ENCODE data around the gene BEND7.

DNA sequence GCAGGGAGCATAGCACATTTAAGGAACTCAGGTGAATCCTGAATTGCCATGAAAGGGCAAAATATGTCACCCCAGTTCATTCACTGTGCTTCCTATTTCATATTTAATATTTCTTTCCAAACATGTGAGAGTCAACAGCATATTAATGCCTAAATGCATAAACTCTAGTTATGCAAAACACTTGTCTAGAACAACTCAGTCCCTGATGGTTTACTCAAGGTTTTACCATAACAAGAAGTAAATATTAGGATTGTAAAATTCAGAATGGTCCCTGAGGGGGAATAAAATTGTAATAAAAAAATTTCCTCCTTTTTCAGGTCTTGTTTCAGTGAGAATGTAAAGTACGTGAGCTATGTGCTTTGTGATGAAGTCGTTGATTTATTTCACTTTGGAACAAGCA lies 129.1 kb downstream of the BEND7 start:
- no peak for TF ChIP-seq SP1 (IDR thresholded peaks at IDR 0.05; ENCODE audit: low read depth, low read length)
- TF ChIP-seq, protein P1, sequence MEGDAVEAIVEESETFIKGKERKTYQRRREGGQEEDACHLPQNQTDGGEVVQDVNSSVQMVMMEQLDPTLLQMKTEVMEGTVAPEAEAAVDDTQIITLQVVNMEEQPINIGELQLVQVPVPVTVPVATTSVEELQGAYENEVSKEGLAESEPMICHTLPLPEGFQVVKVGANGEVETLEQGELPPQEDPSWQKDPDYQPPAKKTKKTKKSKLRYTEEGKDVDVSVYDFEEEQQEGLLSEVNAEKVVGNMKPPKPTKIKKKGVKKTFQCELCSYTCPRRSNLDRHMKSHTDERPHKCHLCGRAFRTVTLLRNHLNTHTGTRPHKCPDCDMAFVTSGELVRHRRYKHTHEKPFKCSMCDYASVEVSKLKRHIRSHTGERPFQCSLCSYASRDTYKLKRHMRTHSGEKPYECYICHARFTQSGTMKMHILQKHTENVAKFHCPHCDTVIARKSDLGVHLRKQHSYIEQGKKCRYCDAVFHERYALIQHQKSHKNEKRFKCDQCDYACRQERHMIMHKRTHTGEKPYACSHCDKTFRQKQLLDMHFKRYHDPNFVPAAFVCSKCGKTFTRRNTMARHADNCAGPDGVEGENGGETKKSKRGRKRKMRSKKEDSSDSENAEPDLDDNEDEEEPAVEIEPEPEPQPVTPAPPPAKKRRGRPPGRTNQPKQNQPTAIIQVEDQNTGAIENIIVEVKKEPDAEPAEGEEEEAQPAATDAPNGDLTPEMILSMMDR (IDR thresholded peaks at IDR 0.05; ENCODE audit: control extremely low read depth in 1 of 3, insufficient read depth in 1 of 3, low read depth in 1 of 3, low read length in 3 of 3), result no peak
- no peak for TF ChIP-seq CHD2 (IDR thresholded peaks at IDR 0.05; ENCODE audit: low read length)
- no peak for TF ChIP-seq EZH2 (IDR thresholded peaks at IDR 0.05; ENCODE audit: low read depth, low read length, severe bottlenecking)
- TF ChIP-seq, protein P2, sequence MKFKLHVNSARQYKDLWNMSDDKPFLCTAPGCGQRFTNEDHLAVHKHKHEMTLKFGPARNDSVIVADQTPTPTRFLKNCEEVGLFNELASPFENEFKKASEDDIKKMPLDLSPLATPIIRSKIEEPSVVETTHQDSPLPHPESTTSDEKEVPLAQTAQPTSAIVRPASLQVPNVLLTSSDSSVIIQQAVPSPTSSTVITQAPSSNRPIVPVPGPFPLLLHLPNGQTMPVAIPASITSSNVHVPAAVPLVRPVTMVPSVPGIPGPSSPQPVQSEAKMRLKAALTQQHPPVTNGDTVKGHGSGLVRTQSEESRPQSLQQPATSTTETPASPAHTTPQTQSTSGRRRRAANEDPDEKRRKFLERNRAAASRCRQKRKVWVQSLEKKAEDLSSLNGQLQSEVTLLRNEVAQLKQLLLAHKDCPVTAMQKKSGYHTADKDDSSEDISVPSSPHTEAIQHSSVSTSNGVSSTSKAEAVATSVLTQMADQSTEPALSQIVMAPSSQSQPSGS (IDR thresholded peaks at IDR 0.05; ENCODE audit: low read length), result no peak
- TF ChIP-seq, protein P3, sequence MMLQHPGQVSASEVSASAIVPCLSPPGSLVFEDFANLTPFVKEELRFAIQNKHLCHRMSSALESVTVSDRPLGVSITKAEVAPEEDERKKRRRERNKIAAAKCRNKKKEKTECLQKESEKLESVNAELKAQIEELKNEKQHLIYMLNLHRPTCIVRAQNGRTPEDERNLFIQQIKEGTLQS (IDR thresholded peaks at IDR 0.05; ENCODE audit: insufficient read depth, low read depth, low read length), result no peak
- TF ChIP-seq POU5F1 (IDR thresholded peaks at IDR 0.05; ENCODE audit: low read depth, low read length), result no peak
- no peak for TF ChIP-seq EP300 (IDR thresholded peaks at IDR 0.05; ENCODE audit: borderline replicate concordance in 1 of 2, low read depth in 2 of 2, low read length in 2 of 2)
- no peak for TF ChIP-seq POLR2AphosphoS5 (IDR thresholded peaks at IDR 0.05; ENCODE audit: low read depth, low read length)
- no peak for TF ChIP-seq POLR2A (IDR thresholded peaks at IDR 0.05; ENCODE audit: control extremely low read depth in 1 of 2, low read depth in 2 of 2, low read length in 2 of 2)
- no peak for TF ChIP-seq SIRT6 (IDR thresholded peaks at IDR 0.05; ENCODE audit: low read length)
- no peak for TF ChIP-seq MAFK (IDR thresholded peaks at IDR 0.05; ENCODE audit: low read depth, low read length)
- no peak for TF ChIP-seq KDM1A (IDR thresholded peaks at IDR 0.05; ENCODE audit: borderline replicate concordance, low read length)
